Measurements from ENCODE around the gene CADM4.

CADM4 gene

GRCh38 chr19:43660301-43660970 lies 20.8 kb upstream of the CADM4 start:
- no peak for ATAC-seq
- TF ChIP-seq ZFP3 (CRISPR knock-in tag; IDR thresholded peaks at IDR 0.05) = no peak
- TF ChIP-seq ISL1 (CRISPR knock-in tag; IDR thresholded peaks at IDR 0.05) = no peak
- TF ChIP-seq ZC3H10 (CRISPR knock-in tag; IDR thresholded peaks at IDR 0.05) = no peak
- no peak for TF ChIP-seq RARB (CRISPR knock-in tag; IDR thresholded peaks at IDR 0.05)
- TF ChIP-seq ZNF565 (CRISPR knock-in tag; conservative IDR thresholded peaks at IDR 0.05; ENCODE audit: low read depth) = no peak
- TF ChIP-seq ESRRG (CRISPR knock-in tag; IDR thresholded peaks at IDR 0.05) = no peak
- no peak for TF ChIP-seq ARNTL (CRISPR knock-in tag; IDR thresholded peaks at IDR 0.05; ENCODE audit: borderline replicate concordance, low read depth)
- no peak for TF ChIP-seq OSR1 (CRISPR knock-in tag; IDR thresholded peaks at IDR 0.05)
- no peak for TF ChIP-seq ZNF8 (CRISPR knock-in tag; IDR thresholded peaks at IDR 0.05)
- no peak for TF ChIP-seq GLIS3 (CRISPR knock-in tag; IDR thresholded peaks at IDR 0.05)
- no peak for TF ChIP-seq CSDC2 (CRISPR knock-in tag; IDR thresholded peaks at IDR 0.05)
- no peak for TF ChIP-seq TSHZ2 (CRISPR knock-in tag; IDR thresholded peaks at IDR 0.05)
- TF ChIP-seq TCF4 (CRISPR knock-in tag; IDR thresholded peaks at IDR 0.05; ENCODE audit: borderline replicate concordance) = no peak
- TF ChIP-seq TOX (CRISPR knock-in tag; IDR thresholded peaks at IDR 0.05; ENCODE audit: borderline replicate concordance) = no peak
- TF ChIP-seq BACH2 (CRISPR knock-in tag; IDR thresholded peaks at IDR 0.05; ENCODE audit: borderline replicate concordance) = no peak
- TF ChIP-seq, protein P1, sequence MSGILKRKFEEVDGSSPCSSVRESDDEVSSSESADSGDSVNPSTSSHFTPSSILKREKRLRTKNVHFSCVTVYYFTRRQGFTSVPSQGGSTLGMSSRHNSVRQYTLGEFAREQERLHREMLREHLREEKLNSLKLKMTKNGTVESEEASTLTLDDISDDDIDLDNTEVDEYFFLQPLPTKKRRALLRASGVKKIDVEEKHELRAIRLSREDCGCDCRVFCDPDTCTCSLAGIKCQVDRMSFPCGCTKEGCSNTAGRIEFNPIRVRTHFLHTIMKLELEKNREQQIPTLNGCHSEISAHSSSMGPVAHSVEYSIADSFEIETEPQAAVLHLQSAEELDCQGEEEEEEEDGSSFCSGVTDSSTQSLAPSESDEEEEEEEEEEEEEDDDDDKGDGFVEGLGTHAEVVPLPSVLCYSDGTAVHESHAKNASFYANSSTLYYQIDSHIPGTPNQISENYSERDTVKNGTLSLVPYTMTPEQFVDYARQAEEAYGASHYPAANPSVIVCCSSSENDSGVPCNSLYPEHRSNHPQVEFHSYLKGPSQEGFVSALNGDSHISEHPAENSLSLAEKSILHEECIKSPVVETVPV (CRISPR knock-in tag; IDR thresholded peaks at IDR 0.05) = no peak
- no peak for TF ChIP-seq SNAI2 (CRISPR knock-in tag; IDR thresholded peaks at IDR 0.05)
- TF ChIP-seq PATZ1 (CRISPR knock-in tag; IDR thresholded peaks at IDR 0.05; ENCODE audit: borderline replicate concordance) = no peak
- no peak for TF ChIP-seq POU6F1 (CRISPR knock-in tag; IDR thresholded peaks at IDR 0.05; ENCODE audit: borderline replicate concordance, low read depth)

DNA sequence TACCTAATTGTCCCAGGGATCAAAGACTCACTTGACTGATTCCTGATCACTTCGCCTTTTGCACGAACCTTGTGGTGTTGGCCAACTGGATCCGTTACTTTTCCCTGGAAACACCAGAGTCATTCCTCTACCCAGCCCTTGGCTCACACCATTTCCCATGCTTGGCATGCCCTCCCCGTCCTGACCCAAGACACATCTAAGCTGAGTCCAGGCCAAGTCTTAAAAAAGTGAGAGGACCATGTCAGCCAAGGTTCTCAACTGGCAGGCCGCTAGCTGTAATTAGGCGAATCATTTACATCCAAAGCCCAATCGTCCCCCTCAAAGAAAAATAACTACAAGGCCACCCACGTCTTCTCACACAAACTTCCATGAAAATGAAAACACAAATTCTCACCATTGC lies 18.8 kb upstream of the CADM4 start:
- no peak for ATAC-seq
- no peak for TF ChIP-seq BACH2 (CRISPR knock-in tag; IDR thresholded peaks at IDR 0.05; ENCODE audit: borderline replicate concordance)
- TF ChIP-seq OSR1 (CRISPR knock-in tag; IDR thresholded peaks at IDR 0.05) = no peak
- no peak for TF ChIP-seq TSHZ2 (CRISPR knock-in tag; IDR thresholded peaks at IDR 0.05)
- TF ChIP-seq CSDC2 (CRISPR knock-in tag; IDR thresholded peaks at IDR 0.05) = no peak
- TF ChIP-seq, protein P1 (CRISPR knock-in tag; IDR thresholded peaks at IDR 0.05) = no peak
- TF ChIP-seq ZFP3 (CRISPR knock-in tag; IDR thresholded peaks at IDR 0.05) = no peak
- no peak for TF ChIP-seq ZNF70 (CRISPR knock-in tag; IDR thresholded peaks at IDR 0.05)
- TF ChIP-seq TOX (CRISPR knock-in tag; IDR thresholded peaks at IDR 0.05; ENCODE audit: borderline replicate concordance) = no peak
- no peak for TF ChIP-seq ZC3H10 (CRISPR knock-in tag; IDR thresholded peaks at IDR 0.05)
- no peak for TF ChIP-seq PATZ1 (CRISPR knock-in tag; IDR thresholded peaks at IDR 0.05; ENCODE audit: borderline replicate concordance)
- TF ChIP-seq ARNTL (CRISPR knock-in tag; IDR thresholded peaks at IDR 0.05; ENCODE audit: borderline replicate concordance, low read depth) = no peak
- no peak for TF ChIP-seq PPARA (CRISPR knock-in tag; IDR thresholded peaks at IDR 0.05; ENCODE audit: borderline replicate concordance)
- no peak for TF ChIP-seq ZNF565 (CRISPR knock-in tag; conservative IDR thresholded peaks at IDR 0.05; ENCODE audit: low read depth)
- no peak for TF ChIP-seq CREB5 (CRISPR knock-in tag; IDR thresholded peaks at IDR 0.05; ENCODE audit: low read depth)
- TF ChIP-seq GLIS3 (CRISPR knock-in tag; IDR thresholded peaks at IDR 0.05) = no peak
- TF ChIP-seq ISL1 (CRISPR knock-in tag; IDR thresholded peaks at IDR 0.05) = no peak
